Measurements from ENCODE around the gene CALR.

- TF ChIP-seq CTCF (IDR thresholded peaks at IDR 0.05), result no peak
- TF ChIP-seq POLR2A (IDR thresholded peaks at IDR 0.05), result no peak
Measured at GRCh38 chr19:12921047-12921446, 17.4 kb upstream of the CALR start.

Measured in lower leg skin (tissue), 3 donors.